ENCODE measurements around the gene OSBPL9.
A peak's percentile ranks its signal among the peaks of the same experiment; 100 is the strongest.
"Not testable (repeated sequence)": the region's sequence is repeated elsewhere in the genome, so short reads cannot be mapped to it uniquely, and the experiment has no call there.

The OSBPL9 gene

DNA sequence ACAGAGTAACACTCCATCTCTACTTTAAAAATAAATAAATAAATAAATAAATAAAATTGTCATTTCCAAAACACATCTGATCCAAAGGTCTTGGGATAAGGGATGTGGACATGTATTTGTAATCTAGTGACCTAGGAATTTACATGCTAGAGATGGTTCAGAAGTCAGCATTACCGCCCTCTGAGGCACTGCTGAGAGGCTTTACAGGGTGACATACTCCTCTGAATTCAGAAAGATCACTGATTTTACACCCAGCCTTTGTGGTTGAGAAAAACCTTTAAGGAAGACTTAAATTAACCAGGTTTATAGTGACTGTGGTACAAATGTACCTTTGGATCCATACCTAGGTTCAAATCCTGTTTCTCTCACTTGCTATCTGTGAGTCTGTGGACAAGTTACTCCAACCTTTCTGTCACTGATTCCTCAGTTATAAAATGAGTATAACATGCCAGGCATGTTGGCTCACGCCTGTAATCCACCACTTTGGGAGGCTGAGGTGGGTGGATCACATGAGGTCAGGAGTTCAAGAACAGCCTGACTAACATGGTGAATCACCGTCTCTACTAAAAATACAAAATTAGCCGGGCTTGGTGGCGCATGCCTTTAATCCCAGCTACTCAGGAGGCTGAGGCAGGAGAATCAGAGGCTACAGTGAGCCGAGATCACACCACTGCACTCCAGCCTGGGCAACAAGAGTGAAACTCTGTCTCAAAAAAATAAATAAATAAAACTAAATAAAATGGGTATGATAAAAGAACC is 20.1 kb downstream of the OSBPL9 start:
- peak; percentile 87 for DNase-seq

DNA sequence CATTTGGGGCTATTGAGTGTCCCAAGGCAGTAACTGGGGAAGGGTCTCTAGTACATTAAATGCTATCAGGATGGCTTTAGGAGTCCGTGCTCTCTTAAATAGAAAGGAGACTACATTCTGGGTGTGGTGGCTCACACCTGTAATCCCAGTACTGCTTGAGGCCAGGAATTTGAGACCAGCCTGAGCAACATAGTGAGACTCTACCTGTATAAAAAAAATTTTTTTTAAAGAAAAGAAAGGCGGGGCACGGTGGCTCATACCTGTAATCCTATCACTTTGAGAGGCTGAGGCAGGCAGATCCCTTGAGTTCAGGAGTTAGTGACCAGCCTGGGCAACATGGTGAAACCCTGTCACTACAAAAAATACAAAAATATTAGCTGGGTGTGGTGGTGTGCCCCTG is 21.5 kb downstream of the OSBPL9 start:
- no peak for DNase-seq

DNA sequence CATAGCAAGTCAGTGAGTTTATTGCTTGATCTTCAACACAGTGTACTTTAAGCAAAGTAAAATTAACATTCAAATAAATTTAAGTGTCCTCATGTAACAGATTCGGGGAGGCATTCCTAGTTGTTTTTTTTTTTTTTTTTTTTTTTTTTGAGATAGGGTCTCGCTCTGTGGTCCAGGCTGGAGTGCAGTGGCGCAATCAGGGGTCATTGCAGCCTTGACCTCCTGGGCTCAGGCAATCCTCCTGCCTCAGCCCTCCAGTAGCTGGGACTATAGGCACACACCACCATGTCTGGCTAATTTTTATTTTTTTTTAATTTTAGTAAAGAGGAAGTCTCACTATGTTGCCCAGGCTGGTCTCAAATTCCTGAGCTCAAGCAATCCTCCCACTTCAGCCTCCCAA is 22.8 kb downstream of the OSBPL9 start:
- no peak for DNase-seq

DNA sequence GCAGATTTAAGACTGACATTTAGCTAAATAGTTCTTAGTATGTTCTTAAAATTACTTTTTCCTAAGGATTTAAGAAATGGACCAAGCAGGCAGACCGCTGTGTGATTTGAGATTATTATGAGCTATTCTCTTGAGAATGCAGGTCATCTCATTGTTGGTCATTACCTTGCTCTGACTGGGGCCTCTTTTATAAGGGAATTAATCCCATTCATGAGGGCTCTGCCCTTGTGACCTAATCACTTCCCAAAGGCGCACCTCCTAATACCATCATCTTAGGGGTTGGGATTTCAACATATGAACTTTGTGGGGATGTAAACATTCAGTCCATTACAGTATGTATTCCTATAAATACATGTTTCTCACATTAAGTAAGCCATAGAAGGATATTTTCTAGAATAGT is 24.2 kb downstream of the OSBPL9 start:
- DNase-seq: no peak

DNA sequence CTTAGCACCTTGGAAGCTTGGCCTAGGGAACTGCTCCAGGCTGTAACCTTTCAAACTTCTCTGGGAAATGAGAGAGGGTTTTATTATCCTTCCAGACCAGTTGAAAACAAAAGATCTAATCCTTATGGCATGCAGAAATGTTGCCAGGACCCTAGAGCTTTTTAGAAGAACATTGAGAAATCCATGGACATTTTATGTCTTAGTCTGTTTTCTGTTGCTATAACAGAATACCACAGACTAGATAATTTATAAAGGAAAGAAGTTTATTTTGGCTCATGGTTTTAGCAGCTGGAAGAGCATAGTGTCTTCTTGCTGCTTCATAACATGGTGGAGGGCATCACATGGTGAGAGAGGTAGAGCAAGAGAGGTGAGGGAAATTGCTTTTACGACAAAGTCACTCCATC is 25.8 kb downstream of the OSBPL9 start:
- DNase-seq: peak; percentile 96

DNA sequence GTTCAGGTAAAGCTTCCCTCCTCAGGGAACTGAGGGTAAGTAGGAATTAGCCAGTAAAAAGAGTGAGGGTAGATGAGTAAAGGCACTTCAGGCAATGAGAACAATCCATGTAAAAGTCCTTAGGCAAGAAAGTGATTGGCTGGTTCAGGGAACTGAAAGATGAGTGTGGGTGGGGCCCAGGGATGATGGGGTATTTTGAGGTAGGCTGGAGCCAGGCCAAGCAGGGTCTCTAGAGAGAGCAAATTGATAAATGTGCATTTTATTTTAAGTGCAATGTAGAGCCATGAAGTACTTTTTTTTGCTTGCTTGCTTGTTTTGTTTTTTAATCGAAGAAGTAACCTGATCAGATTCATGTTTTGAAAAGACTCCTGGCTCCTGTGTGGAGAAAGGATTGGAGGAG is 26.5 kb downstream of the OSBPL9 start:
- DNase-seq: no peak

DNA sequence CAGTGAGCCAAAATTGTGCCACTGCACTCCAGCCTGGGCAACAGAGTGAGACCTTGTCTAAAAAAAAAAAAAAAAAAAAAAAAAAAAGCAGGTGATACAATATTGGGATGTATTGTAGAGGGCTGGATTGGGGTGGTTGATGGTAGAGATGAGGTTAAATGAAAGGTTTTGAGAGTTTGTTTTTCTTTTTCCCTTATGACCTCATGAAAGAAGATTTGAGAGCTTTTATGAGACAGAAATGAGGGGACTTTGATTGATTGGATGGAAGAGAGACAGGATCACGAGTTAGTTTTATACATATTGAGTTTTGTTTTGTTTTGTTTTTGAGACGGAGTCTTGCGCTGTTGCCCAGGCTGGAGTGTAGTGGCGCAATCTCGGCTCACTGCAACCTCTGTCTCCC is 27.1 kb downstream of the OSBPL9 start:
- DNase-seq: no peak

DNA sequence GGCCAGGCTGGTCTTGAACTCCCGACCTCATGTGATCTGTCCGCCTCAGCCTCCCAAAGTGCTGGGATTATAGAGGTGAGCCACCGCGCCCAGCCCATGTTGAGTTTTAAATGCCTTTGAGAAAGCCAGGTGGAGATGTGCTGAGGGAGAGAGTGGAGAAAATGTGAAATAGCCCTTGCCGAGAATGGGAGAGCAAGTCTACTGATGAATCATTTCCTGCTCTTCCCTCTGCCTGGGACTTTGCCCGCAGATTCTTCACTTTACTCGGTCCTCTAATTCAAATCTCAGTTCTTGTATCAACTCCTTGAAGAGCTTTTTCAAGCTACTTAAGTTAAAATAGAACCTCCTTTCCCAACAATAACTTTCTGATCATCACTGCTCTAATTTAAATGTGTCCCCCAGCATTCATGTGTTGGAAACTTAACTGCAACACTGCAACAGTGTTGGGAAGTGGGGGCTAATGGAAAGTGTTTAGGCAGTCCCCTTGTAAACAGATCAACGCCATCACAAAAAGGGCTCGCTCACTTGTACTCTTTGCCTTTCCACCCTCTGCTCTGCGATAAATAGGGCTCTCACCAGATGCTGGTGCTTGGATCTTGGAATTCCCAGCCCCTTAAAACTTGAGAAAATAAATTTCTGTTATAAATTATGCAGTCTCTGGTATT is 27.8 kb downstream of the OSBPL9 start:
- peak; percentile 66 for DNase-seq

DNA sequence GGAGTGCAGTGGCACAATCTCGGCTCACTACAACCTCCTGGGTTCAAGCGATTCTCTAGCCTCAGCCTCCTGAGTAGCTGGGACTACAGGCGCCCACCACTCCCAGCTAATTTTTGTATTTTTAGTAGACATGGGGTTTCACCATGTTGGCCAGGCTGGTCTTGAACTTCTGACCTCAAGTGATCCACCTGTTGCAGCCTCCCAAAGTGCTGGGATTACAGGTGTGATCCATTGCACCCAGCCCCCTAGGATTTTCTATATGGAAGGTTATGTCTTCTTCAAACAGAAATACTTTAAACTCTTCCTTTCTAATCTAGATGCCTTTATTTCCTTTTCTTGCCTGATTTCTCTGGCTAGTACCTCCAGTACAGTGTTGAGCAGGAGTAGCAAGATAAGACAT is 29.7 kb downstream of the OSBPL9 start:
- not testable (repeated sequence) for DNase-seq

DNA sequence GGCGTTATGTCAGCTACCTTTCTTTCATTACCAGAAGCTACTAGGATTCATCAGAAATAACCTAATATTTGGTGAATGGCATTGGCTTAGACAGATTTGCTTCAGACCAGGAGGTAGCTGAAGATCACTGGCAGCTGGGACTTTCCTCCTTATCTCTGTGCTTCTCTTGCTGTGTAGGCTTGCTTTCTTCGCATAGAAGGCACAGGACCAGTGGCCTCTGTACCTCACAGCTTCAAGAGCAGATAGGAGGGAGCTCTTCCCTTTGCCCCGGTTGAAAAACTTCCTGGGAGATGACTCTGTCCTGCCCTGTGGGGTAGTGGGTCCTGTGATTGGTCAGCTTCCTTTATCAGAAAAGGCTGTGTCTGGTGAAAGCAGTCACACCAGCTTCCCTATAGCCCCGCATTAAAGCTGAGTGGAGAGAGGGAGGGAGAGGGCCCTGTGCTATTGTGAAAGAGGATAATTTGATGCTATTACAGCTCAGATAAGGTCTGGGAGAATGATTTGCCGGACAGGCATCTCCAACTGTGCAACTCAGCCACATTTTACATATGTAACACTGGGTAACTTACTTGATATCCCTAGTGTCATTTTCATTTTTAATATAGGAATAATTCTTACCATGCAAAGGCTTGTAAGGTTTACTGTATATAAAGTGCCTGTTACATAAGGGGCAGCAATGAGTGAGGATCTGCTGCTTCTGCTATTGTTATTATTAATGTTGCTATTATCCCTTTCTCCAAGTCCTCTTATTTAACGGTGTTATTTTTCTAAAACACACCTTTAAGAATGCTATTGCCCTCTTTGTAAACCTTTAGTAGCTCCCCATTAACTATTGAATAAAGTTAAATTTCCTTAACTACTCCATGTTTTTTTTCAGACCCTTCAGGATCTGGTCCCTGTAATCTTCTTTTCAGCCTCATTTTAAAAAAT is 31.6 kb downstream of the OSBPL9 start:
- peak; percentile 85 for DNase-seq

DNA sequence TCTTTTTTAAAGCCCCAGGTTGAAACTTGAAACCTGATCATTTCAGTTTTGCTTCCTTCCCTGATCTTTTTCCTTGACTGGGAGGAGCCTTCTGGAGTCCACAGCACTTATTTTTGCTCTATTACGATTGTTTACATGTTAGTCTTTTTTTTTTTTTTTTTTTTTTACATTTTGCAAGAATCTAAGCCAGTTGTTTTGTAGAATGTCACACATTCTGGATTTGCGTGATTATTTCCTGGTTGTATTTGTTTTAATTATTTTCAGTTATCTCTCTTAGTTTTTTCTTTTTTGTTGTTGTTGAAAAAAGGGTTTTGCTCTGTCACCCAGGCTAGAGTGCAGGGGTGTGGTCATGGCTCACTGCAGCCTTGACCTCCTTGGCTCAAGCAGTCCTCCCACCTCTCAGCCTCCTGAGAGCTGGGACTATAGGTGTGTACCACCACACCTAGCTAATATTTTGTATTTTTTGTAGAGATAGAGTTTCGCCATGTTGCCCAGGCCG is 32.8 kb downstream of the OSBPL9 start:
- no peak for DNase-seq

DNA sequence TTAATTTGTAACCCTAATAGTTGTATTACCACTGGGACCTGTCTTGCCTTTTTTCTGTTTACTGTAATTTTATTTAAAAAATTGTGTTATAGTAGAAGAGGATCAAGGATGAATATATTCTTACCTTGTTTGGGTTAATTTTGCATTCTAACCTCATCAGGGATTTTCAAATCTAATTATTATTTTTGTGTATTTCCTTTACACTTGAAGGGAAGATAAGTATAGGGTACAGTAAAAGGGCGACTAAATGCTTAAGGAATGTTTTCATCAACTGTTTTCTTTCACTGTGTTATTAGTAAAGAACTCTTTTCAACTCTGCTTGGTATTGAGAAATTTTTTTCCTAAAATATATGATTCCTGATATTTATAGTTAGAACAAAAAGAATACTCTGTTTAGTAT is 33.3 kb downstream of the OSBPL9 start:
- DNase-seq: no peak

DNA sequence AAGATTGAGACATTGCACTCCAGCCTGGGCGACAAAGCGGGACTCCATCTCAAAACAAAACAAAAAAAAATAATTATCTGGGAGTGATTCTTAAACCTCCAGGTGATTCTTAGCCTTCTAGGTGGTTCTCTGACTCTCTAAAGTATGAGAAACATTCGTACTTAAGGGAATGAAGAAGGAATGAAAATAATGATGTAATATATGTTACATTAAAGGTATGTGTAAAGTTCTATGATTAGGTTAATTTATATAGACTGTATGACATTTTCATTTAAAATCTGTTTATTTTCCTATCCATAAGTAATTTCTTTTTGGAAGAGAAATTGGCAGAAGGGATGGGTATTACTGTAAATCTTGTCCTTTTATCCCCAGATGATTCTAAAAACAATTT is 34.7 kb downstream of the OSBPL9 start:
- no peak for DNase-seq

DNA sequence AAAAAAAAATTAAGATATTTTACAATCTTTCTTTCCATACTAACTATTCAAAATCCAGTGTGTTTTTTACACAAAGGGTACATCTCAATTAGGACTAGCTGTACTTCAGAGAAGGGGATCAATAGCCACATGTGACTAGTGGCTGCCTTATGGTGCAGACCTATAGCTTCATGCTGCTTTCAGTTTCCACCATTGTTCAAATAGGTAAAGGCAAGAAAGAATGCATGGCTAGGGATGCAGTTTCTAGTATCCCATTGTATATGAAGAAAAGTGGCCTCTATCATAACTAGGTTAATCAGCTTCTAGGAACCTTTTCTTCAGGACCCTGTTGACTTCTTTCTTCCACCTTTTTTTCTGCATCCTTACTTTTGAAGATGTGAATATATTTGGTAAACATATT is 35.7 kb downstream of the OSBPL9 start:
- DNase-seq: no peak

DNA sequence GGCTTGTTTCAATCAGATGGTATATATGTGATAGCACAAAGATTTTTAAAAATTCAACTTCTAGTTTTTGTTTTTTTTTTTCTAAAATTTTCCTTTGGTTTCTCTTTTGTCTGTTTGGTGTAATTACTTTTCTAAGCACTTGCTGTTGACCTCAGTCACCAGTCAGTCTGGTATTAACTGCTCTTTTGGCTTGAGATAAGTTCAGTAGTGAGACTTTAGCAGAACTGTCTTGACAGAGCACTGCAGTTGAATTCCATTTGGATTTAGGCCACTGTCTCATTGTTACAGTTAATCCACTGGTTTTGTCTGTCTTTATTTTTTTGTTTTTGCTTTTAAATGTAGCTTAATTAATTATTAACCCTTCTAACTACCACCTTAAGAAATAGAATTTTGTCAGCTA is 36.2 kb downstream of the OSBPL9 start:
- no peak for DNase-seq

DNA sequence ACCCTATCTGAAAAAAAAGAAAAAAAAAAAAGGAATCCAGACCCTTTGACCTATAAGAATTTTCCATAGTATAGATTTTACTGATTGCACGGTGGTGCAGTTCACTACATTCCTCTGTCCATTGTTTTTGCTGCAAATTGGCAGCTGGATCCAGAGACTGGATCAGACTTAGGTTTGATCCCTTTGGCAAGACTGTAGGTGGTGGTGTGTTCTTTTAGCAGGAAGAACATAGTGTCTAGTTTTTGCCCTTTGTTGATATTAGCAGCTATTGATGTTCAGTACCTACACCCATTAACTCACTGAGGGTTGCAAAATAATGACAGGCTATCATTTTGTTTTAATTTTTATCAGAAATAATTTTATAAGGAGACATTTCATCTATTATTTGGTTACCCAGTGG is 37.1 kb downstream of the OSBPL9 start:
- DNase-seq: no peak

DNA sequence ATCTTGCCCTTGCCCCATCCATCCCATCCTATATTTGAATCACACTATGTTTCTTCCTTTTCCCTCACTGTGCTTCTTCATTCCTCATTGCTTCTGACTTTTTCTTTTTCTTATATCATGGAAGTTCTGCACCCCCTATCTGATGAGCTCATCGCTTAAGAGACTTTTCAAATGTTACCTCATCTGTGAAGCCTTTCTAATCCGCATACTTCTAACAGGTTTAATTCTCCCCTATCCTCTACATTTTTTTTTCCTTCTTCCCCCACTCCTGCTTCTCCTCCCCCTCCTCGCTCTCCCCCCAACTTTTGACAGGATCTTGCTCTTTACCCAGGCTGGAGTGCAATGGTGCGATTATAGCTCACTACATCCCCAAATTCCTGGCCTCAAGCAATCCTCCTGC is 39.5 kb downstream of the OSBPL9 start:
- DNase-seq: no peak

DNA sequence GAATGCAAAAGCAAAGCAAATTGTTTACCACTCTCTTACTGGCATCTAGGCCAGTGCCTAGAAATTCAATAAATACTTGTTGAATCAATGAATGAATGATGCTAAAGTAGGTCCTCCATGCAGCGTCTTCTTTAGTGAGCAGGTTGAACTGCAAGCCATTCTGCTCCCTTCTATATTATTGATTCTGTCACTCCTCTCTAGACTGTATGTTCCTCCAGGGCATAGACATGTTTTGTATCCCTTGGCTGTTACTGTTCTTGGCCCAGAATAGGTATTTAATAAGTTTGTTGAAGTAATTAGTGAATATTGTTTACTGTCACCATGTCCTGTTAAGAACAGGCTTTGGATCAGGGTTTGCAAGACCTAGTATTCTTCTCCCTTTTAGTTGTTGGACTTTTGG is 43.7 kb downstream of the OSBPL9 start:
- no peak for DNase-seq

DNA sequence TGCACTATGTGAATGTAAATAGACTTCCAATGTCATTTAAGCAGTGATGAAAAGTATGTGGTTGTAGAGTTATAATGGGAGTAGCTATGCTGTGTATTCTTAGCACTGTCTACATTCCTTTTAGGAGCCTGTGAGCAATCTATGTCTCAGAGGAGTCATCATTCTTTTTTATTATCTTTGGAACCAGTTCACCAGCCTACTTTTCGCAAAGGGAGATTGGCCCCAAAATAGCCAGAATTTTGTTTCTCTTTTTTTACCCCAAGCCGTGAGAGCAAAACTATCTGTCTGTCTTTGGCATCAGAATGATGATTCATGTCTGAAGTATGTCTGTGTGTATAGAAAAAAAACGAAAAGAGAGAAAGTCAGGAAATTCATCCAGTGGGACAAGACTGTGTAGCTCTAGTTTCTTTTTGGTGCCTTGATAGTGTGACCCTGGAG is 44.2 kb downstream of the OSBPL9 start:
- DNase-seq: peak; percentile 99

DNA sequence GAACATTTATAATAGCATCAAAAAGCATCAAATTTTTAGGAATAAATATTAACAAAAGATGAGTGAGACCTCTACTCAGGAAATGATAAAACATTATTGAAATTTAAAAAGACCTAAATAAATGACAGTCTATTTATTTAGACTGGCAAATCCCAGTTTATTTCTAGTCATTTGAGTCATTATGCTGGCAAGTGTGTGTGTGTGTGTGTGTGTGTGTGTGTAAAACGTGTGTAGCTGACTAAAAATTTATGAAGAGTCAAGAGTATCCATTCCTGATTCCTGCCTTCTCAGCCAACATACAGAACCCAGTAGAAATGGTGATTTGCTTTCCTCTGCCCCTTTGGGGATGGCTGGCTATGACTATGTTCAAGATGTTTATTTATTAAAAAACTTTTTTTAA is 46.2 kb downstream of the OSBPL9 start:
- peak; percentile 51 for DNase-seq

DNA sequence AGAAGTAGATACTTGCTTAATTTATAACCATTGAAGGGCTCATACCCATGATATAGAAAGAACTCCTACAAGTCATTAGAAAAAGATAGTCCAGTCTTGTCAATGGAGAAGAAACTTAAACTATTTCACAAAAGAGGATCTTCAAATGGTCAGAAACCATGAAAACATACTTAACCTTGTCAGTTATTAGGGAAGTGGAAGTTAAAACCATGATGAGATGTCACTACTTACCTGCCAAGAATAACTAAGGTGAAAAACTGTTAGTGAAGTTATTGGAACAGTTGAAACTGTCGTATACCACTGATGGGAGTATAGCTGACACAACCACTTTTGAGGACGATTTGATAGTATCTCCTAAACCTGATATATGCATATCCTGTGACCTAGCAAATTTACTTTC is 46.8 kb downstream of the OSBPL9 start:
- DNase-seq: no peak

DNA sequence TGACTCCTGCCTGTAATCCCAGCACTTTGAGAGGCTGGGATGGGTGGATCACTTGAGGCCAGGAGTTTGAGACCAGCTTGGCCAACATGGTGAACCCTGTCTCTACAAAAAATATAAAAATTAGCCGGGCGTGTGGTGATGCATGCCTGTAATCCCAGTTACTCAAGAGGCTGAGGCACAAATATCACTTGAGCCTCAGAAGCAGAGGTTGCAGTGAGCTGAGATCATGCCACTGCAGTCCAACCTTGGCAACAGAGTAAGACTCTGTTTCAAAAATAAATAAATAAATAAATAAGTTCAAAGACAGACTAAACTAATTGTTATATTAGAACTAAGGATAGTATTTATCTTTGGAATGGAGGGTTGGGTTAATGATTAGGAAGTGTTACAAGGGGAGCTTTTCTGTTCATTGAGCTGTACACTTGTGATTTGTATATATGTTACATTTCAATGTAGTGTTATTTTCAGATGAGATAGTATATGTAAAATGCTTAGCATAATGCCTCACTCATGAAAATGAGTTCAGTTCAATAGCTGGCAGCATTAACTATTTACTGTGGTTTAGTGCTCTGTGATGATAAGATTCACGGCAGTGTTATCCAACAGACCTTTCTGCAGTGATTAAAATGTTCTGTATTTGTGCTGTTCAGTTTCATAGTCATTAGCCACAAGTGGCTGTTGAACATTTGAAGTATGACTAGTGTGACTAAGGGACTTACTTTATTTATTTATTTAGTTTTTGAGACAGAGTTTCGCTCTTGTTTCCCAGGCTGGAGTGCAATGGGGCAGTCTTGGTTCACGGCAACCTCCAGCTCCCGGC is 47.7 kb downstream of the OSBPL9 start:
- peak; percentile 67 for DNase-seq

All from fibroblast of skin of scalp (primary cell).